ENCODE data around the gene IL18. TPM values are rescaled to one million over a fixed set of nuclear protein-coding genes. Genes with fewer than 3 reads are reported as not detected.
A peak's percentile ranks its signal among the peaks of the same experiment; 100 is the strongest.

Gene IL18
- total RNA-seq, 1 experiment from 2014 or later: 61.6 TPM

- H3K9me2 ChIP-seq (replicated peaks; ENCODE audit: low read length): no peaks in the 10 kb centered on the region
- no peaks in the 10 kb centered on the region for H3K36me3 ChIP-seq (ENCODE audit: low read depth, low read length)
- intact Hi-C loops (cut with micrococcal nuclease): no loop called here
- peak overlapping the region; percentile 14; the same call in 1 of the 2 replicates for H3K4me2 ChIP-seq (ENCODE audit: low read length)
- no peaks in the 10 kb centered on the region for H3K9me3 ChIP-seq (ENCODE audit: low read length)
- H4K20me1 ChIP-seq (ENCODE audit: low read length): no peaks in the 10 kb centered on the region
- DNase-seq (peak; percentile 33), ATAC-seq (no peak)
- no peak for TF ChIP-seq CTCF (conservative IDR thresholded peaks at IDR 0.05; ENCODE audit: low read depth, low read length)
- TF ChIP-seq EZH2phosphoT487 (IDR thresholded peaks at IDR 0.05; ENCODE audit: borderline replicate concordance, low read length): no peak
- TF ChIP-seq EZH2 (IDR thresholded peaks at IDR 0.05; ENCODE audit: low read length, unreplicated experiment): no peak
- POLR2A ChIA-PET (ENCODE audit: unreplicated experiment): interaction anchor here (0.6 kb wide), 1 partner anchor 57 kb away, joined by 3 read pairs; no protein-coding TSS in a partner anchor
- H2AFZ ChIP-seq (ENCODE audit: low read length): no peak overlapping the region
- H3K4me3 ChIP-seq (ENCODE audit: low read length): no peak overlapping the region
- peak overlapping the region; percentile 29; the same call in 1 of the 2 replicates for H3K27ac ChIP-seq (ENCODE audit: low read length)
- H3K27me3 ChIP-seq (ENCODE audit: low read length): no peaks in the 10 kb centered on the region
- CTCF ChIA-PET: no interaction called here
- no peak overlapping the region for H3K9ac ChIP-seq (ENCODE audit: low read length)
- no peaks in the 10 kb centered on the region for H3K79me2 ChIP-seq (ENCODE audit: low read length)
- no peaks in the 10 kb centered on the region for H3F3A ChIP-seq (ENCODE audit: low read length, unreplicated experiment)
- BruUV-seq (replicated peaks): no TSS peak
- peaks cover 27% of the 10 kb centered on the region for H3K4me1 ChIP-seq (ENCODE audit: insufficient read depth, low read length)
Measured at GRCh38 chr11:112173152-112173551, 9.3 kb upstream of the IL18 start.

GRCh38 chr11:112172362-112172994, 8.6 kb upstream of the IL18 start:
- Histone ChIP-seq H4K20me1 (ENCODE audit: low read length) (no peaks in the 10 kb centered on the region), H3K4me2 (ENCODE audit: low read length) (peak overlapping the region; percentile 14), H3K36me3 (ENCODE audit: low read depth, low read length) (no peaks in the 10 kb centered on the region), H3K4me3 (ENCODE audit: low read length) (no peak overlapping the region), H3K4me1 (ENCODE audit: insufficient read depth, low read length) (peaks cover 27% of the 10 kb centered on the region), H3K9ac (ENCODE audit: low read length) (no peak overlapping the region), H3F3A (ENCODE audit: low read length, unreplicated experiment) (no peaks in the 10 kb centered on the region), H3K79me2 (ENCODE audit: low read length) (no peaks in the 10 kb centered on the region), H3K27ac (ENCODE audit: low read length) (peak overlapping the region; percentile 29), H2AFZ (ENCODE audit: low read length) (no peak overlapping the region), H3K9me3 (ENCODE audit: low read length) (no peaks in the 10 kb centered on the region), H3K9me2 (replicated peaks; ENCODE audit: low read length) (no peaks in the 10 kb centered on the region), H3K27me3 (ENCODE audit: low read length) (no peaks in the 10 kb centered on the region)
- intact Hi-C loops (cut with micrococcal nuclease): no loop called here
- ATAC-seq (peak; percentile 44), DNase-seq (peak; percentile 64)
- POLR2A ChIA-PET (ENCODE audit: unreplicated experiment): interaction anchor here (0.8 kb wide), 1 partner anchor 9 kb away, joined by 5 read pairs; no protein-coding TSS in a partner anchor
- CTCF ChIA-PET: interaction anchor here (0.6 kb wide), 2 partner anchors 20 to 28 kb away, joined by 3 read pairs; no protein-coding TSS in a partner anchor
- BruUV-seq (replicated peaks): no TSS peak
- no peak for TF ChIP-seq EZH2phosphoT487 (IDR thresholded peaks at IDR 0.05; ENCODE audit: borderline replicate concordance, low read length)

- DNase-seq (no peak), ATAC-seq (no peak)
- H3K9me3 ChIP-seq (ENCODE audit: low read length): no peaks in the 10 kb centered on the region
- no peak within 1 kb of the TSS for H3K4me2 ChIP-seq (ENCODE audit: low read length)
- POLR2A ChIA-PET (ENCODE audit: unreplicated experiment): no interaction called here
- TF ChIP-seq CTCF (conservative IDR thresholded peaks at IDR 0.05; ENCODE audit: low read depth, low read length) (no peak), EZH2 (IDR thresholded peaks at IDR 0.05; ENCODE audit: low read length, unreplicated experiment) (no peak), EZH2phosphoT487 (IDR thresholded peaks at IDR 0.05; ENCODE audit: borderline replicate concordance, low read length) (no peak)
- H3K9me2 ChIP-seq (replicated peaks; ENCODE audit: low read length): no peaks in the 10 kb centered on the region
- H3K9ac ChIP-seq (ENCODE audit: low read length): no peak within 1 kb of the TSS
- no peak within 1 kb of the TSS; the same call in 1 of the 2 replicates for H2AFZ ChIP-seq (ENCODE audit: low read length)
- CTCF ChIA-PET: no interaction called here
- intact Hi-C loops (cut with micrococcal nuclease): no loop called here
- peaks cover 11% of the 10 kb centered on the region for H3K79me2 ChIP-seq (ENCODE audit: low read length)
- no peaks in the 10 kb centered on the region for H4K20me1 ChIP-seq (ENCODE audit: low read length)
- no TSS peak for BruUV-seq (replicated peaks)
- no peaks in the 10 kb centered on the region for H3K36me3 ChIP-seq (ENCODE audit: low read depth, low read length)
- H3K4me1 ChIP-seq (ENCODE audit: insufficient read depth, low read length): peaks cover 35% of the 10 kb centered on the region
- peaks cover 16% of the 10 kb centered on the region for H3F3A ChIP-seq (ENCODE audit: low read length, unreplicated experiment)
- no peak within 1 kb of the TSS for H3K27ac ChIP-seq (ENCODE audit: low read length)
- no peaks in the 10 kb centered on the region for H3K27me3 ChIP-seq (ENCODE audit: low read length)
- no peak within 1 kb of the TSS for H3K4me3 ChIP-seq (ENCODE audit: low read length)
Measured at GRCh38 chr11:112167145-112167544, 3.3 kb upstream of the IL18 start, which contains the start of gene TEX12. TEX12 (plus strand) TSS chr11:112167372; CDS start chr11:112169269, 1,897 bp downstream.
